Stimulated activated CD4-positive, alpha-beta T cell treated with anti-CD3 and anti-CD28 coated beads, Interleukin-2, amount 100 ng/mL, for 24 hours (primary cell): Measurements from ENCODE around the gene S100A12.

ENCODE experiments used
- DNase-seq, 2 donors: peaks; one replicate each; pipeline ENCODE4 v3.0.0-alpha.2; 2020

The S100A12 gene

GRCh38 chr1:153396461-153396860, 21.0 kb upstream of the S100A12 start:
- no peak for DNase-seq

DNA sequence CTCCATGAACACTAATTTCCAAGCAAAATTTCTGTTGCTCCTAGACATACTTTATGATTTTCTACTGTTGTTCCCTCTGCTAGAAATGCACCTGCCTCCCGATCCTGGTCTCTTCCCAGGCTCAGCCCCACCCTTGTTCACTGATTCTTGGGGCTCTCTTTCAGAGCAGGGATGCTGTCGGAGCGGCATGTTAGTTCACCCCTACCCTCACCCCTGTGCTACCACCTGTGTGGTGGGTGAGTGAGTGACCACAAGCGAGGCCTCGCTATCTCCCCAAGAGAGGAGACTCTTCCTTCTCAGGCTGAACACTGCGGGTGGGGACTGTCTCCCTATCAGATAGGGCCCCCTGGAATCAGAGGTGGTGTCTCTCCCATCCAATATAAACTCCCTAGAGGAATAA, 20.4 kb upstream of the S100A12 start:
- no peak for DNase-seq

DNA sequence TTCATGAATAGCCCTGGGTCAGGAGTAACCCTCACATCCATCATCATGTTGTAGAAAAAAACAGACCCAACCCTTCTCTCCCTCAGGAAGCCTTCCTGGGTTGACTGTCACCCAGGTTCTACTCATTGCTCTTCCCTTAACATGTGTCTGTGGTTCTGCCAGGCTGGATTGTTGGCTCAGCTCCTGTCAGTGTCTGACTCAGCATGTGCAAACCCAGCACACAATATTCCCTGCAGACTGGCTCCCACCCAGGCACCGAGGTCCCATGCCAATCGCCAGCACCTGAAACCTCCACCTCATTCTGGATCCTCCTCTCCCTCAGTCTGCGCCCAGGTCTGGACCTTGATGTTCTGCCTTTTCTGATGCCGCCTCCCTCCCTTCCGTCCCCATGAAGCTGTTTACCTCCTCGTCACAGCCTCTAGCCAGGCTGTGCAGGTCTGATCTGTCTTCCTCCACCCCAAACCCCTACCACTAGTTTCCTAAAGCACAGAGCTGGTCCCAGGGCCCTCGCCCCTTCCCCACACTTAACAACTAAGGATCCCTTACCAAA, 19.8 kb upstream of the S100A12 start:
- DNase-seq = no peak

GRCh38 chr1:153394391-153394790, 19.0 kb upstream of the S100A12 start:
- no peak for DNase-seq

GRCh38 chr1:153393926-153394325, 18.5 kb upstream of the S100A12 start:
- no peak for DNase-seq

DNA sequence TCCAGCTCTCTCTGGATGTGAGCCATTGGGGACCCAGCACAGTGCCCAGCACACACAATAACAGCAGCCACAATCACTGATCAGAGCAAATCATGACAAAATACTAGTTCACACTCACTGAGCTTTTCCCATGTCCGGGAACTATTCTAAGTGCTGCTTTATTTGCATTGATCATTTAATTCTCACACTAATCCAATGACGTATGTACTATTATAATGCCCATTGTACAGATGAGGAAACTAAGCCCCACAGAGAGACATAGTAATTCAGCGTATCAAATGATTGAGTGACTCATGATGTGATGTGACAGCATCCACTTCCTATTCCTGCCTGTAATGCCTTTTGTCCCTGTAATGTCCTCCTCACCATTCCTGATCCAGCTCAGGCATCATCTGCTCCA, 17.4 kb upstream of the S100A12 start:
- no peak for DNase-seq

DNA sequence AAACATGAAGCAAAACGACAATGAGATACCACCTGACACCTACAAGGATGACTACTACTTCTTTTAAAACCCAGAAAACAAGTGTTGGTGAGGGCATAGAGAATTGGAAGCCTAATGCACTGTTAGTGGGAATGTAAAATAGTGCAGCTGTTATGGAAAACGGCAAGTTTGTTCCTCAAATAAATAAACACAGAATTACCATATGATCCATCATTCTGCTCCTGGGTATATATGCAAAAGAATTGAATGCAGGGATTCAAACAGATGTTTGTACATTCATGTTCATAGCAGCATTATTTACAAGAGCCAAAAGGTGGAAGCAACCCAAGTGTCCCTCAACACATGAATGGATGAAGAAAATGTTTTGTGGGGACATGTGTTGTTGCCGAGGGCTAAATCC, 16.8 kb upstream of the S100A12 start:
- DNase-seq = no peak

- DNase-seq = no peak
Observed at GRCh38 chr1:153390938-153391710, 15.7 kb upstream of the S100A12 start, which contains the start of gene S100A8. TSS of gene S100A8 (minus strand) at chr1:153391073. CDS start at chr1:153390535, 538 bp downstream.

DNA sequence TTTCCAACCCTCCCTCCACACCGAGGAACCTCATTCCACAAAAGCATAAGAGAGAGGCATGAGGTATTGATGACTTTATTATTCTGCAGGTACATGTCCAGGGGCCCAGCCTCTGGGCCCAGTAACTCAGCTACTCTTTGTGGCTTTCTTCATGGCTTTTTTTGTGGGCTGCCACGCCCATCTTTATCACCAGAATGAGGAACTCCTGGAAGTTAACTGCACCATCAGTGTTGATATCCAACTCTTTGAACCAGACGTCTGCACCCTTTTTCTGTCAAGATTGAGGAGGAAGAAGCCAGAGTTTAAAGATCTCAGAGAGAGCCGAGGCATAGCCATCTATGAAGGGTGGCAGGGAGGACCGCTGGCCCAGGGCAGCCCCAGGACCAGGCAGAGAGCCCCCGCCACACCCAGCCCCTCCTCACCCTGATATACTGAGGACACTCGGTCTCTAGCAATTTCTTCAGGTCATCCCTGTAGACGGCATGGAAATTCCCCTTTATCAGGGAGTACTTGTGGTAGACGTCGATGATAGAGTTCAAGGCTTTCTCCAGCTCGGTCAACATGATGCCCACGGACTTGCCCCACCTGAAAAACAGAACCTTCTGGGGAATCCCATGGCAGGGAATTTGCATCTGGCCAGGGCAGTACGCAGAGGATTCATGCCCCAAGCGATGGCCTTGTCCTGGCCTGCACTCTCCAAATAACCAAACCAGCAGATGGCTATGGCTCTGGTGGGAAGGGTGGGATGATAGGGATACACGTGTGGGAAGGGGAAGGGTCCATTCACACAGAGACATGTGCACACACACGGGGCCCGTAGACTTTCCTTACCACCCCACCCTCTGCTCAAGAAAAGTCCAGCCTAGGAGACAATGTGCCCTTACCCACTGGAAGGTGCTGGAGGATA, 14.8 kb upstream of the S100A12 start:
- no peak for DNase-seq

- no peak for DNase-seq
Observed at GRCh38 chr1:153389401-153389800, 14.0 kb upstream of the S100A12 start.

- DNase-seq = no peak
Observed at GRCh38 chr1:153387785-153388184, 12.4 kb upstream of the S100A12 start.

DNA sequence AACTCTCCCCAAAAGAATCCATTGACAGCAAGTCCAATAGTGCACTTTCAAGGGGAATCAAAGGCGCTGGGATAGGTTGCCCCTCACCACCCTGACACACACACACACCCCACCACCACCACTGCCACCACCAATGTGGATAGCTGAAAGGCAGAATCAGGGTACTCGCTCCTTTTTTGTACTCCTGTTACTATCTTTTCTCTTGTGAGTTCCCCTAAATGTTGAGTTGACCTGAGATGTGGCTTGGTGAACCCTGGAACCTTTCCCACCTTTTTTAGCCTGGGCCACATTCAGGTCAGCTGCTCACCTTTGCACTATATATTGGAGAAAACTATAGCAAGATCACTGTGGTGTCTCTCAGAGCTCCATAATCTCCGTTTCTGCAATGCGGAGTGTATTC, 11.6 kb upstream of the S100A12 start:
- no peak for DNase-seq

GRCh38 chr1:153386500-153386901, 11.1 kb upstream of the S100A12 start:
- no peak for DNase-seq

- no peak for DNase-seq
Observed at GRCh38 chr1:153384958-153385580, 9.6 kb upstream of the S100A12 start.

DNA sequence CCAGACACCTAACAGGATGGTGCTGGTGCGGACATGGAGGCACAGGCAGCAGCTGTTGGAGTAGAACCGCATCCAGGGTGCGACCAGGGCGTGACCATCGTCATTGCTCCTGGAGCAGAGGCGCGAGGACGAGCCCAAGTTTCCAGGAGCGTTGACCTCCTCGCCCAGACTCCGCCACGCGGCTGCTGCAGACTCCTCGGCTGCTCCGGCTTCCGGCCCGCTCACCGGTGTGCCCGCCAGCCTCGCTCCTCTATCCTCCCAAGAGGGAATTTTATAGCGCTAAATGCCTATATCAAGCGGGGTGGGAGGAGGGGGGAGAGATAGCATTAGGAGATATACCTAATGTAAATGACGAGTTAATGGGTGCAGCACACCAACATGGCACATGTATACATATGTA, 5.3 kb upstream of the S100A12 start:
- DNase-seq = no peak

DNA sequence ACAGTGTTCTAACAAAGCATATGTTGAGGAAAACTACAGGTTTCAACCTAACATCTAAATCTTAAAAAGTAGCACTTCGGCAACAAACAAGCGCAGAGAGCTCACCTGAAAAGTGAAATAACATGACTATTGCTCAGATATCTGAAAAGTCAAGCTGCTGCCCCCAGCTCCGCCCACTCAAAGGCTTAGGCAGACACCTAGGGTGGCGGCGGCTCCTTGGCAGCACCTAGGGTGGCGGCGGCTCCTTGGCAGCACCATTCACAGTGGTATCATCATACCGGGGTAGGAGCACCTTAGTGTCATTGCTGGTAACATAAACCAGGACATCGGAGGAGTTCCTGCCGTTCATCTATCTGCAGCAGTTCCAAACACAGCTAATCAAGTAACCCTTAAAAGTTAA, 4.2 kb upstream of the S100A12 start:
- DNase-seq = no peak

- no peak for DNase-seq
Observed at GRCh38 chr1:153374071-153374470, 1.4 kb downstream of the S100A12 start.

GRCh38 chr1:153372571-153372970, 2.9 kb downstream of the S100A12 start:
- no peak for DNase-seq

GRCh38 chr1:153371231-153371630, 4.2 kb downstream of the S100A12 start:
- DNase-seq = no peak

GRCh38 chr1:153370146-153370545, 5.3 kb downstream of the S100A12 start:
- no peak for DNase-seq

DNA sequence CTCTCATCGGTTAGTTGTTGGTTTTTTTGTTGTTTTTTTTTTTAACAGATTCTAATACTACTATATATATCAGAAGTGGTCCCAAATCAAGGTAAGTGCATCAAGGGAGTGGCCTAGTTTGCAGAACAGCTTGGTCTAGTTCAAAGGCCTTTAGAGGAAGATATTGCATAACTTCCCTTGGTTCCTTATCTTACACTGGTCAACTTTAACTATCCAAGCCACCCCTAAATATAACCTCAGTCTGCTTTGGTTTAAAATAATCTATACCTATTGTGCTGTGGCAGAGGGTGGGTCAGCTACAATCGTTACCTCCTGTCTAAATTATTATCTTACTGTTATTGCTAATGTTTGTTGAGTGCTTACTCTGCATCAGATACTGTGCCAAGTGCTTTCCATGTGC, 6.9 kb downstream of the S100A12 start:
- DNase-seq = no peak

GRCh38 chr1:153367090-153367489, 8.3 kb downstream of the S100A12 start:
- DNase-seq = no peak

DNA sequence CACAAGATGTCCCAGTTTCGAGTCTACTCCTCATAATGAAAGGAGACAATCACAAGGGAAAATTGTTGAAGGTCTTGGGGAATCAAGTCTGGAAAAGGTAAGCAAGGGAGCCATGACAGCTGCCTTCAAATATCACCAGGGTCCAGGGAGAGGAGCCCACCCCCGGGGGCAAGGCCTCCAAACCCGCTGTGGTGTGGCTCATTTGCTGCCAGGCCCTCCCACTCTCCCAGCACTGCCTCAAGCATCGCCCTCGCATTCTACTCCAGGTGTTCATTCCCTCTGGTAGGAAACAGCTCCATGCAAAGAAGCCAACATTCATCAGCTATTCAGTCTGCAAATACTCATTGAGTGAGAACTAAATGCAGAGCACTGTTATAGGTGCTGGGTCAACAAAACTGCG, 9.2 kb downstream of the S100A12 start:
- DNase-seq = no peak
